Suppressor macrophage treated with lipopolysaccharide for 4 hours (primary cell): ENCODE results near the gene TAS2R40.
"Not testable (repeated sequence)": the region's sequence is repeated elsewhere in the genome, so short reads cannot be mapped to it uniquely, and the experiment has no call there.

Experiments
- DNase-seq: peaks from one replicate; pipeline ENCODE4 v3.0.0-alpha.2; 2020

Gene TAS2R40

DNA sequence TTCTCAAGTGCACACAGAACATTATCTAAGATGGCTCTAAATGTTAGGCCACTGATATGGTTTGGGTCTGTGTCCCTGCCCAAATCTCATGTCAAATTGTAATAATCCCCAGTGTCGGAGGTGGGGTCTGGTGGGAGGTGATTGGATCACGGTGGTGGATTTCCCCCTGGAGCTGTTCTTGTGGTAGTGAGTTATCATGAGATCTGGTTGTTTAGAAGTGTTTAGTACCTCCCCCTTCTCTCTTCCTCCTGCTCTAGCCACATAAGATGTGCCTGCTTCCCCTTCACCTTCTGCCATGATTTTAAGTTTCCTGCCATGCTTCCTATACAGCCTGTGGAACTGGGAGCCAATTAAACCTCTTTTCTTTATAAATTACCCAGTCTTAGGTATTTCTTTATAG lies 30.2 kb downstream of the TAS2R40 start:
- DNase-seq: no peak

DNA sequence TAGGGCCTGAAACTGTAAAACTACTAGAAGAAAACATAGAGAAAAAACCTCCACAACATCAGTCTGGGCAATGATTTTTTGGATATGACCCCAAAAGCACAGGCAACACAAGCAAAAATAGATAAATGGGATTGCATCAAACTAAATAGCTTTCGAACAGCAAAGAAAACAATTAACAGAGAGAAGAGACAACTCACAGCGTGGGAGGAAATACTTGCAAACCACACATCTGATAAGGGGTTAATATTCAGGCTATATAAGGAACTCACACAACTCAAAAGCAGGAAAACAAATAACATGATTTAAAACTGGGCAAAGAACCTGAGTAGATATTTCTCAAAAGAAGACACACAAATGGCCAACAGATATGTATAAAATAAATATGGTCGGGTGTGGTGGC lies 33.7 kb downstream of the TAS2R40 start:
- DNase-seq: no peak

DNA sequence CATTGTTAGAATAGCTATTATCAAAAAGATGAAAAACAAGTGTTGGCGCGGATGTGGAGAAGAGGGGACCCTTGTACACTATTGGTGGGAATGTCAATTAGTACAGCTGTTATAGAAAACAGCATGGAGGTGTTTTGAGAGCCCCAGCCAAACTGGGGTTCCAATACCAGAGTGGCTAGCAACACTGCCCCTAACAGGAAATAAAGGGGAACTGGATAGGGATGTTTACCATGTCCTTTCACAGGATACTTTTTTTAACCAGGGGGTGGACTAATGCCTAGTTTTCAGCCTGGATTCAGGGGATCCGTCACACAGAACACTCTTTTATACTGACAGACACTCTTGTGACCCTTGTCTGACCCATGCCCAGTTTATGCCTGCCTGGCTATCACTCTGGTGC lies 34.5 kb downstream of the TAS2R40 start:
- DNase-seq: no peak

DNA sequence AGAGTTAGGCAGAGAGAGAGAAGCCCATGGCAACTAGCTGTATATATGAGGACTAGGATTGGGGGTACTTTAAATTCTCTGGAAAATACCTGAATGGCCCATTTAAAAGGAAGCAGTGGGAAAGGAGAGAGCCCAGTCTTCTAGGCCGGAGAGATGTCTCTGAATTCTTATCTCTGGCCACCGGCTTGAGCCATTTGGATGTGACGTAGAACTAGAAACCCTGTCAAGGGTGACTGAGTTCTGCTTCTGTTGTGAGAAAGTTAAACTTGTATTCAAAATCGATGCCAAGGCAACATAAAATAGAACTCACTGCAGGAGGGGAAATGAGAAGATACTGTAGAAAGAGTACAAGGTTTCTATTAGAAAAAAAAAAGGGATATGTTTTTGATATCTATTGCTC lies 35.1 kb downstream of the TAS2R40 start:
- DNase-seq: no peak

DNA sequence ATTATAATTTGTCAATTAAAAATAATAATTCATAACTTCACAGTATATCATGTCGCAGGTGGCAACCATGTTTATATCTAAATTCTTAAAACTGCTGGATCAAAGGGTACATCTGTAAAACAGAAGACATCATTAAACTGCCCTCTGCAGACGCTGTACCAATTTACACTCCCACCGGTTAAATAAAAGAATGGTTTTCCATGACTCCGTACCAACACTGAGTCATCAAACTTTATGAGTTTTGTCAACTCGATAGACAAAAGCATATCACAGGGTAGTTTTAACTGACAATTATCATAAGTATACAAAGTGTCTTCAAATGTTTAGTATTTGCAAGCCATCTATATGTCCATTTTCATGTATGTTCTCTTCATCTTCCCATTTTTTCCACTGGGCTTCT lies 35.7 kb downstream of the TAS2R40 start:
- no peak for DNase-seq

DNA sequence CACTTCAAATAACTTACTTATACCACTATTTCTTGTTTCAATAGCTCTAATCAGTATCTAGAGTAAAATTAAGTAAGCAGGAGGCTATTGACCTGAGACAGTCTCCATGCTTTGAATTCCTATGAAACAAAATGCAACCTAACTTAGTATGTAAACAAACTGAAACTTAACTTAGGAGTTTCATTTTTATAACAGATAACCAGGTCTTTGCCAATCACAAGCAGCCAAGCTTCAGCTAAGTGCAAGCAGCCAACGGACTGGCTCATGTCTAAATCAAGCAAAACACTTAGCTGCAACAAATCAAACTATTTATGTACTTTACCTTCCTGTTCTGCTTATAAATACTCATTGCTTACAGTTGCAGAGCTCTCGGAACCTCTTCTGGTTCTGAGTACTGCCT lies 37.0 kb downstream of the TAS2R40 start:
- DNase-seq: peak; percentile 48

DNA sequence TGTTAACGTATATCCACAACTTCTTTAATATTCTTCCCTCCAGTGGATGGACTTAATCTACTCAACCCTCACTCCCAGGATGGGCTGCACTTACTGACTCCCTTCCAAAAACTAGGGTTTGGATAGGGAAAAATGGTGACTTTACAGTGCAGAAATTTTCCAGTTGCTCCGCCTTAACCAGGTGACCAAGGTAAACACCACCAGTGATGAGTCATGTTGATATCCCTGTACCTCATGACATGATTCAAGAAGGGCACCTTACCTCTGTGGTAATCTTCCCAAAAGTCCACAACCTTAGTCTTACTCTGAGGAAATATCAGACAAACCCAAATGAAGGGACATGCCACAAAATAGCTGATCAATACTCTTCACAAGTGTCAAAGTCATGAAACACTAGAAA lies 37.9 kb downstream of the TAS2R40 start:
- DNase-seq: no peak

DNA sequence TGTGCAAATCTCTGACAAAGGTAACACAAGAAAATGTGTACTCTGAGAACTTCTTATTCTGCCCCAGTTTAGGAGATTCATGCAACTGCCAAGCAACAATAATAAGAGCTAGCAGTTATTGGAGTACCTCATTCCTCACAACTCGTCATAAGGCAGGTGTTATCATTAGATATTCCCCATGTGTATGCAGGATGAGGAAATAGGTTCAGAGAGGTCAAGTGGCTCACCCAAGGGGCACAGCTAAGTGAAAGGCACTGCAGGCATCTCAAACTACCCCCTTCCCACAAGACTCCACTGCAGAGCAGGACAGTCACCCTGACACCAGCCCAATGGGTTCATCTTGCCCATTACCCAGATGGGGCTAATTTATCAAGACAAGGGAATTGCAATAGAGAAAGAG lies 40.1 kb downstream of the TAS2R40 start:
- no peak for DNase-seq

DNA sequence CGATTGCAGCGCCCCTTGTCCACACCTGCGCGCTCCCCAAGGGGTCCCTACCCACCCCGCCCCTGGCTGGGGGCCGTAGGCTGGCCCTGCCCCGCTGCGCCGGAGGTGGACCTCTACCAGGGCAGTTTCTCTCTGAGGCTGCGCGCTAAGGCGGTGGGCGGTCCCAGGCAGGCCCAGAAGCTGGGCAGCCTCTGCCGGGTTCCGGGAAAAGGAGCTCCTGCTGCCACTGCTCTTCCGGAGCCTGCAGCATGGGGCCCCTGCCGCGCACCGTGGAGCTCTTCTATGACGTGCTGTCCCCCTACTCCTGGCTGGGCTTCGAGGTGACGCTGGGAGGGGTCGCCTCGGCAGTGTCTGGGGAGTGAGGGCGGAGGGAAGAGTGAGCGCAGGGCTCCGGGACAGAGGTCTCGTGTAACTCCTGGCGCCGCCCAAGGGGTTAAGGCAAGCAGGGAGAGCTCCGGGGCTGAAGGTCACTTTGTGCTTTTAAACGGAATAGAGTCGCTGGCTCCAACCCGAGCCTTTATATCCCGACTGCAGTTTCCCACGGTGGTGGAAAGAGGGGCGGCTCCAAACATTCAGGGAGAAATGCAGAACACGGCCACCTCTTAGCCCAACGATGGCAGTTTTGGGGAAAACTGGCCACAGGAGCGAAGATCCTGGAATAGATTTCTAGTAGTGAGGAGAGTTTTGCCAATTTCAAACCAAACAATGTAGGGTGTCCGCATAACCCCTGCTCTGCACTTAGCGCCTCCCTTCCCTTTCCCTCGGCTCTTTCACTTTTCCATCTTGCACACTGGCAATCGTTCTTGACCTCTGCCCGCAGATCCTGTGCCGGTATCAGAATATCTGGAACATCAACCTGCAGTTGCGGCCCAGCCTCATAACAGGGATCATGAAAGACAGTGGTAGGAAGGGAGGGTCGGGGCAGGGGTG lies 41.7 kb downstream of the TAS2R40 start, which contains the start of gene GSTK1:
Gene GSTK1, plus strand, starts transcription at position 176 of the 930 bp plus-strand sequence. Its CDS starts 73 bp downstream, at position 249.
- DNase-seq: peak; percentile 86

DNA sequence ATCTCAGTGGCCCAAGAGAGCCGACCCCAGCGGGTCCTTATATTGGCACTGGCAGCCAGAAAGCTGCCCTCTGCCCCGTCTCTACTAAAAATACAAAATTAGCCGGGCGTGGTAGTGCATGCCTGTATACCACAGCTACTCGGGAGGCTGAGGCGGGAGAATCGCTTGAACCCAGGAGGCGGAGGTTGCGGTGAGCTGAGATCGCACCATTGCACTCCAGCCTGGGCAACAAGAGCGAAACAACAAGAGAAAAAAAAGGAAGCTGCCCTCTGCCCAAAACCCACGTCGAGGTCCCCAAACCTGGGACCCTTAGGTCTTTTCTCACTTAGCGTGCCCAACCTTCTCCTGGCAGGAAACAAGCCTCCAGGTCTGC lies 42.3 kb downstream of the TAS2R40 start:
- DNase-seq: not testable (repeated sequence)

DNA sequence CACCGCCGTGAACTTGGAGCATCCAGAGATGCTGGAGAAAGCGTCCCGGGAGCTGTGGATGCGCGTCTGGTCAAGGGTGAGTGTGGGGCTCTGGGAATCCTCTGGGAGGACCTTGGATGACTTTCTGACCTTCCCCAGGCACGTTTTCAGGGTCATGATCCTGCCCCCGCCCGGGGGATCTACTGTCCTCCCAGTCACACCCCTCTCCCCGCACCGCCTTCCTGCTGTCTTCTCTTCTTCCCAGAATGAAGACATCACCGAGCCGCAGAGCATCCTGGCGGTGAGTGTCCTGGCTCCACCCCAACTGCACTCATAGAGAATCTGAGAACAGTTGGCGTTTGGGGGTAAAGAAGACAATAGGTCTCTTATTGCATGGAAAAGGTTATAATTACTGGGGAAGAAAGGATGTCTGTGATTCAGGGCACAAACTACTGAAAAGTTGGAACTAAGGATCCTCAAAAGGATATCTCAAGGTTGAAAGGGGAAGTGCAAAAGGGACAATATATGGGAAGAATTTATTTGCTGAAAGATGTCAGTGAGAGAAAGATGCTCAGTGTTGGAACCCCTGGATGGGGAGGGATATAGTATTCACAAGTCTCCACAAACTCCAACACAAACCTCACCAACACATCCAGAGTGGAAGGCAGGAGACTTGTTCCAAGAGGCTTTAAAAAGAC lies 43.3 kb downstream of the TAS2R40 start:
- DNase-seq: no peak

DNA sequence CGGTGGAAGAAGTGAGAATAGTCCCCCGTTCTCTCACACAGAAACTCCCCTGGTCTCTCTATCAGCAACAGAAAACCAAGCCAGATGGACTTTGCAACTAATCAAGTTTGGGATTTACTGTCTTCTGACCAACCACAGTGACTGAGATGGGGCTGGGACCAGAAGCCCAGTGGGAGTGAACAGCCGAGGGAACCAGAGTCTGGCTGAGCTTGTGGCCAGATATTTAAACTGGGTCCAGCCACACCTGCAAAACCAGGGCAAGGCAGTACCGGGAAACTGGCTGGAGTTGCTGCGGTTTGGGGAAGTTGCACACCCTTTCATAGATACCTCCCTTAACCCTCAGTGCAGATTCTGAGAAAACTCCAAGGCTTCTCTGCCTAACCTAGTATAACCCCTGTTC lies 47.4 kb downstream of the TAS2R40 start:
- DNase-seq: no peak

DNA sequence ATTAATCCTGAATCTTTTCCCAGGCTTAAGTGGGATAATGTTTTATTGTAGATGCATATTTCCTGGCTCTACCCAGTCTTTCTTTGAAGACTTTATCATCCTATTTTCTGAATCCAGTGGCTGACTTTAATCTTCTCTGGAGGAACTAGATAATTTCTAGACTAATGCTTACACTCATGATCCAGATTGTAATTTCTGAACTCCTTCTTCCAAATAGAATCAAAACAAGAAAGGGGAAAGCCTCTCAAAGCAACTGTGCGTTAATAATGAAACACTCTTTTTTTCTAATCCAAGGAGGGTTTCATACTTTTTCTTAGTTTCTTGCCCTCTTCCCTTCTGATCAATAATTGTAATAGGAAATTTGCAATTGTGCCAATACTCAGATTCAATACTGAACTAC lies 49.4 kb downstream of the TAS2R40 start:
- no peak for DNase-seq
